Activated T-cell treated with anti-CD3 and anti-CD28 coated beads, Interleukin-2, amount 50 U/mL, for 48 hours (primary cell): ENCODE measurements around the gene EXOSC6.
"Not testable (repeated sequence)": the region's sequence is repeated elsewhere in the genome, so short reads cannot be mapped to it uniquely, and the experiment has no call there.

ENCODE experiments used
- DNase-seq, 2 experiments: peaks; one replicate each; pipeline ENCODE4 v3.0.0-alpha.2; 2020

Gene EXOSC6

DNA sequence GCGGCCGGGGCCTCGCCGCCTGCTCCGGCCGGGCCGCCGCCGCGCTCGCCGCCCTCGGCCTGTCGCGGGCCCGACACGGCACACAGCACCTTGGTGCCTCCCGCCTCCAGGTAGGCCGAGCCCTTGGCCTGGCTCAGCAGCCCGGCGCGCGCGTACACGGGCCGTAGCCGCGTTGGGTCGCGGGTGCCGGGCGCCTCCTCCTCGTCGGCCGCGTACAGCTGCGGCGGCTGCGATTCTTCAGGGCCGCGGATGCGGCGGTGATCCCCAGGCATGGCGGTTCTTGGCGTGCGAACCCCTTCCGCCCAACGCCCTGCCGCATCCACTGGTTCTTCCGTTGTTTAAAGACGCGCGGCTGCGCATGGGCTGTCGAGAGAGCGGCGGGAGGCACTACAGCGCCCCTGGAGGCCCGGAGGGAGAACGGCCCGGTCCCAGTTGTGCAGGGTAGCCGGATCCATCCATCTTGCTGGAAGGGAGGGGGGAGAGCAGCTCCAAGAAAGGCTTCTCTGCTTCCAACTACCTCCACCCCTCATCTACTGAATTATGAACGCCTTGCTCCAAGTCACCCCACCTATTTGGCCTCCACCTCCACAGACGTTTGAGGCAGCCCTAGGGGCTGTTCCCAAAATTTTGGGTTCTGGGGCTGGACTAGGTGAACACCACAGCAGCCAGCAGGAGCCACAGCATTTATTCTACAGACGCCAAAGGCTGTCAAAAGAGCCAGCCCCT, at the start of gene EXOSC6:
EXOSC6 (minus strand) TSS at position 312 of the 726 bp plus-strand sequence; CDS start at position 272, 40 bp downstream.
- DNase-seq: peak; percentile 93 to 94

- no peak for DNase-seq
Measured at GRCh38 chr16:70301121-70301520, 49.4 kb upstream of the EXOSC6 start.

DNA sequence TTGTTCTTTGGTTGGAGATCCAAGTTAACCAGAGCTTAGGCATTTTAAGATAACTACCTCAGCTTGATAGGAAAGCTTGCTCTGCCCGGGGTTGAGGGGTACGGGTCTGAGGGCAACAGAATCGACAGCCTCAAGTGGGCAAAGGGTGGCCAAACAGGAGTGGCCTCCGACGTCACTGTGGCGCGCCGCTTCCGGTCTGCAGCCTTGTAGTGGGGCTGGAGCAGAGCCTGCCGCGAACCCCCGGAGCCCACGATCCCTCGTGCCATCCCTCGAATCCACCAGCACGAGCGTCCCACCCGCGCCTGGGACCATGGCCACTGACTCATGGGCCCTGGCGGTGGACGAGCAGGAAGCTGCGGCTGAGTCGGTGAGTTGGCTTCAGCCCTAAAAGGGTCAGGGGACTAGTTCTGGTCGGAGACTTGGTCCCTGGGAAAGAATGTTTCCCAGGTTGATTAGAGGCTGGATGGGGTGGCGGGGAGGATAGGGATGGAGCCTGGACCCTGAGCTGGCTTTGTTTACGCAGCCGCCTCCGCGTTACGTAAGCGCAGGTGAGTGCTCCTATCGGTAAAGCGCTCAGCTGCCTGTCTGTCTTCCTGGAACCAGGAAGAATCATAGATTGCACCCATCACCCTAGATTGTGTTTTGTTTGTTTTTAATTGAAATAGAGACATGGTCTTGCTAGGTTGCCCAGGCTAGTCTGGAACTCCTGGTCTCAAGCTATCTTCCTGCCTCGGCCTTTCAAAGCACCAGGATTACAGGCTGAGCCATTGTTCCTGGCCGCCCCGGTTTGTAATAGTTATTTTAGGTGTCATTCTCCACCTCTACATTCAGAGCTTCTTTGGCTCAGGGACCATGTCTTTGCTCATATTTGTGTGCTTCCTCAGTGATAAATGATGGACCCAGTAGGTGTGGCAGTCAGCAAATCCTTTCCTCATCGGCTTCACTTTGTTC, 47.5 kb upstream of the EXOSC6 start, which contains the start of gene DDX19B:
DDX19B (plus strand) TSS at position 199 of the 951 bp plus-strand sequence; CDS start at position 311, 112 bp downstream.
- DNase-seq: peak; percentile 72 to 74

DNA sequence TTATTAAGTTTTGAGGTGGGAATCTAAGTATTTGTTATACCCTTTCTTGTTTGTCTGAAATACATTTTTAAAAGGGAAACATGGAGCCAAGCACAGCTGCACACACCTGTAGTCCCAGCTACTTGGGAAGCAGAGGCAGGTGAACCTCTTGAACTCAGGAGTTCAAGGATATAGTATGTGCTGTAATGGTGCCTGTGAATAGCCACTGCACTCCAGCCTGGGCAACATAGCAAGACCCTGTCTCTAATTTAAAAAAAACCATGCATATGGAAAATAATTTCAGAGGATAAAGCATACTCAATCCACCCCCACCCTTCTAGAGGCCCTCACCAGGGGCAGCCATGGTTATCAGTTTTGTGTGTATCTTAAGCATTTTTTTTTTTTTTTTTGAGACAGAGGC, 43.9 kb upstream of the EXOSC6 start:
- no peak for DNase-seq

- no peak for DNase-seq
Measured at GRCh38 chr16:70294385-70295025, 42.8 kb upstream of the EXOSC6 start.

DNA sequence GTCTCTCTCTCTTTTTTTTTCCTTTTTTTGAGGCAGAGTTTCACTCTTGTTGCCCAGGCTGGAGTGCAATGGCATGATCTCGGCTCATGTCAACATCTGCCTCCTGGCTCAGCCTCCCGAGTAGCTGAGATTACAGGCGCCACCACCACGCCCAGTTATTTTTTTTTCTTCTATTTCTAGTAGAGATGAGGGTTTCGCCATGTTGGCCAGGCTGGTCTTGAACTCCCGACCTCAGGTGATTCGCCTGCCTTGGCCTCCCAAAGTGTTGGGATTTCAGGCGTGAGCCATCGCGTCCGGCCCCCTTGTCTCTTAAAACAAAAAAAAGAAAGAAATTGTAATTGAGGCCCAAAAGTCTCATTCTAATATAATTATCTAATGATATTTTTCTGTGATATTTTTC, 40.4 kb upstream of the EXOSC6 start:
- not testable (repeated sequence) for DNase-seq

- no peak for DNase-seq
Measured at GRCh38 chr16:70290949-70291519, 39.3 kb upstream of the EXOSC6 start.

DNA sequence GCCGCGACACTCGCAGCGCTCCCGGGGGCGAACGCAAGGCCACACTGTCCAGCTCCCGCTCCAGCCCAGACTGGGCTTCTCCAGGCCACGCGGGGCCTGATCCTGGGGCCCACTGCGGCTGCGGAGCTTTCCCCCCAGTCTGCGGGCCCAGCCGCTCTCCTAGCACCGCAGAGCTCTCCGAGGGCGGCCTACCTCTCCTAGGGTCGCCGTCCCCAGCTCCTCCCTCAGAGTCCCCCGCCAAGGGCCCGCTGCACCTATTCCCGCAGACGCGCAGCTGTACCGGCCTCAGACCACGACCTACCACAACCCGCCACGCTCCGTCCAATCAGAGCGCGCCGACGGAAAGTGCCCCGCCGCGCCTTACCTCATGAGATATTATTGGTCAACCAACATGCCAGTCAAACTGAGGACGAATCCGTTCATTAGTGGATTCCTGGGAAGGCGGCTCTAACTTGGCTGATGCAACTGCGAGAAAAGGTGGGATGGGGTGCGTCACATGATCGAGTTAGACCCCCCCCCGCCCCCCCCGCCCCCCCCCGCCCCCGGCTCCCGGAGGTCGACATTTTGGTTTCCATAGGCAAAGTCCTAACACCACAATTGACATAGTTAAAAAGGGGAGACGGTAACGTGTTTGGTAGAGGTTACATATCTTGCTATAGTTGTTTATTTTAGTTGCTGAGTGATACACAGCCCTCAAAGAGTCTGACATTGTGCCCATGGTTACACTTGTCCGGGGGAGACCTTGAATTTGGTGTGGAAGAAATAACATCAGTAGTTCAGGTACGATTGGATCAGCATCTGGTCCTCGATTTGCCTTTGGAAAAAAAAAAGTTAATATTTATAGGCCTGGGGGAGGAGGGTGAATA, 37.7 kb upstream of the EXOSC6 start, which contains the start of gene AARS1:
AARS1 (minus strand) TSS at position 278 of the 866 bp plus-strand sequence. CDS start 6,743 bp downstream, outside the sequence.
- peak; percentile 96 for DNase-seq

DNA sequence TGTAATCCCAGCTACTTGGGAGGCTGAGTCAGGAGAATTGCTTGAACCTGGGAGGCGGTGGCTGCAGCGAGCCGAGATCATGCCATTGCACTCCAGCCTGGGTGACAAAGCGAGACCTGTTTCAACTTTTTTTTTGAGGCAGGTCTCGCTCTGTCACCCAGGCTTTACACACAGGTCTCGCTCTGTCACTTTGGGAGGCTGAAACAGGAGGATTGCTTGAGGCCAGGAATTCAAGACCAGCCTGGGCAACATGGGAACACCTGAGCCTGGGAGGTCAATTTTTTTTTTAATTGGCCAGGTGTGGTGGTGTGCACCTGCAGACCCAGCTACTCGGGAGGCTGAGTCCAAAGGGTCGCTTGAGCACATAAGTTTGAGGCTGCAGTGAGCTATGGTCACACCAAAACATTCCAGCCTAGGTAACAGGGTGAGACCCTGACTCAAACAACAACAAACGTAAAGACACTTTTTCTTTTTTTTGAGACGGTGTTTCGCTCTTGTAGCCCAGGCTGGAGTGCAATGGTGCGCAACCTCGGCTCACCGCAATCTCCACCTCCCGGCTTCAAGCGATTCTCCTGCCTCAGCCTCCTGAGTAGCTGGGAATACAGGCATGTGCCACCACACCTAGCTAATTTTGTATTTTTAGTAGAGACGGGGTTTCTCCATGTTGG, 35.7 kb upstream of the EXOSC6 start:
- DNase-seq: not testable (repeated sequence)

DNA sequence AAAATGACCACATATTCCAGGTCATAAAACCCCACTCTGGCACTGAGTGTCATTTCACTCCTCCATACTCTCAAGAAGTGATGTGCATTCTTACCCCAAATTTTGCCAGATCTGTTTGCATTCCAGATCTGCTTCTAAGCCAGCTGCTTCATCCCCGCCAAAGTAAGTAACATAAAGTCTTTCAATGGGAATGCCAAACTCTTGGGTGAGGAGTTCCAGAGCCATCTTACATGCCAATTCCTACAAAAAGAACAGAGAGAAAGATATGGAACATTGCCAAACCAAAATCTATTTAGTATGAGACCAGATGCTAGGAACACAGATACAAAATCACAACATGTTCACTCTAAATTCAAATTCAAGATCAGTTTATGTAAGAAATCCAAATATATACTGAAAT, 24.7 kb upstream of the EXOSC6 start:
- DNase-seq: no peak

DNA sequence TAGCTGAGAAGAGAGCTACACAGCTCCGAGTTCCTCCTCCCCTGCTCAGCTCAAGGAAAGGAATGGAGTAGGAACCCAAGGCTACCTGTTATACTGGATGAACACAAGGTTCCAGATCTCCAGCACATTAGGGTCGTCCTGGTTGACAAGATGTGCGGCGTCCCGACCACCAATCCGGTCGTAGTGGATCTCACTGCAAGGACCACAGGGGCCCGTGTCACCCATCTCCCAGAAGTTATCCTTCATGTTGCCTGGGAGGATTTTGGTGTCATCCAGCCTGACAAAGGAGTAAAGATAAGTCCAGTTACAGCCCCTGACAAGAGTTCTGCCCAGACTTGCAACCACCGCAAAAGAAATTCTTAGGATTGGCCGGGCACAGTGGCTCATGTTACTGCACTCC, 20.0 kb upstream of the EXOSC6 start:
- DNase-seq: no peak

DNA sequence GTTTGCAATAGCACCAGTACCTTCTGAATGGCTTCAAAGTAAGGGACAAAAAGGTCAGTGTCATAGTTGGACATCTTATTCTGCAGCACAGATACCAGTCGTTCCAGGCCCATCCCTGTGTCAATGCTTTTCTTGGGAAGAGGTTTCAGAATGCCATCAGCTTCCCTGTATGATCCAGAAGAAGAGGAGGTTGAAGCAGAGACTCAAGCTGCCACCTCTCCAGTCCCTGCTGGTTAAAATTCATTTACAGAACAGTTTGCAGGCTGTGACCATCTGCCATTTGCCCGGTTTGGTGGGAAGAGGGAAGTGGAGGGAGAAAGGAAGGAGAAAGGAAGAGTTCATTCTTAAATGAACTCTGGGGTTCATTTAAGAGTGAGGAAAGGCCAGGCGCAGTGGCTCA, 18.4 kb upstream of the EXOSC6 start:
- DNase-seq: no peak

GRCh38 chr16:70269471-70269870, 17.7 kb upstream of the EXOSC6 start:
- DNase-seq: no peak

DNA sequence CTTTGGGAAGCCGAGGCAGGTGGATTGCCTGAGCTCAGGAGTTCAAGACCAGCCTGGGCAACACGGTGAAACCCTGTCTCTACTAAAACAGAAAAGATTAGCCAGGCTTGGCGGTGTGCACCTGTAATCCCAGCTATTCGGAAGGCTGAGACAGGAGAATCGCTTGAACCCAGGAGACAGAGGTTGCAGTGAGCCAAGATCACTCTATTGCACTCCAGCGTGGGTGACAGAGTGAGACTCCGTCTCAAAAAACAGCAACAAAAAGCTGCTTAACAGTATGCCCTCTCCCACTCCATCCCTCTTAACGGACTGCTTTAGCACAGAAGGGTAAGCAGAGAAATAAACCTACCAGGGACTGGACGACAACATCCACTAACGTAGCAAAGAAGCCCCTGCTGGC, 16.2 kb upstream of the EXOSC6 start:
- DNase-seq: not testable (repeated sequence)

GRCh38 chr16:70267516-70267915, 15.8 kb upstream of the EXOSC6 start:
- DNase-seq: peak; percentile 44 to 46

DNA sequence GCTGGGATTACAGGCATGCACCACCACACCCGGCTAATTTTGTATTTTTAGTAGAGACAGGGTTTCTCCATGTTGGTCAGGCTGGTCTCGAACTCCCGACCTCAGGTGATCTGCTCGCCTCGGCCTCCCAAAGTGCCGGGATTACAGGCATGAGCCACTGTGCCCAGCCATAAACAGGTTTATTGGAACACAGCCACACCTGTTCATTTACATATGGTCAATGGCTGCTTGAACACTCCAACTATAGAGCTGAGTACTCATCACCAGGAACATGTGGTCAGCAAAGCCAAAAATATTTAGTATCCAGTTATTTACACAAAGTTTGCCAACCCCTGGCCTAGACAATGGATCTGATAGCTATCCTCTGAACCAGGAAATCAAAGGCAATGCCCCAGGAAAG, 8.2 kb upstream of the EXOSC6 start:
- not testable (repeated sequence) for DNase-seq

DNA sequence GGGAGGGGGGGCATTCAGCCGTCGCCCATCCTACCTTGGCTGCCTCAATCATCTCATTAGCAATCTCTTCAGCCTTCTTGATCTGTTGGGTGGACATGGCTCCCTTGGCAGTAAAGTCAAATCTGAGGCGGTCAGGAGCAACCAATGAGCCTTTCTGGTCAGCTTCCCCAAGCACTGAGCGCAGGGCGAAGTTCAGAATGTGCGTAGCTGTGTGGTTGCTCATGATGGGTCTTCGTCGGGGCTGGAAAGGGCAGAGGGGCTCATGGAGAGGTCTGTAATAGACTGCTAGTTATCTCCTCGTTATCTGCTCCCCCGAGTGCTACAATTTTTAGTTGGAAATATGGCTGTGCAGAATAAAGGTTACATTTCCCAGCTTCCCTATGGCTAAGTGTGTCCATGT, 7.2 kb upstream of the EXOSC6 start:
- peak in 1 of 2 experiments; percentile 1 for DNase-seq

DNA sequence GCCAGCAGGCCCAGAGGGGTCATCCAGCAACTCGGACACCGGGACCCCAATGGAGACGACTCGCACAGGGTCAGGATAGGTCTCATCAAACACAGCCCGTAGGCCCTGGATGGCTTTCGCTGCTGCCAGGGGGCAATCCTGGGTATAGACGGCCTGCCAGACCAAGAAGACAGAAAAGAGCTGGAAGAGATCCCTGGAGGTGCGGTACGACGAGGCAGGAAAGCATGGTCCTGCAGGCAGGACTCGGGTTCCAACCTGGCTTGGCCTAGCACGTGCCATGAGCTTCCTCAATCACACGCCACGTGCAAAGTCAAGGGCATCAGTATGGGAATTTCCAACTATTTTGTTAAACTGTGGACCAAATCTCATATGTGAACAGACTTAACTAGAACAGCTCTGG, 6.3 kb upstream of the EXOSC6 start:
- DNase-seq: peak; percentile 9 to 12

DNA sequence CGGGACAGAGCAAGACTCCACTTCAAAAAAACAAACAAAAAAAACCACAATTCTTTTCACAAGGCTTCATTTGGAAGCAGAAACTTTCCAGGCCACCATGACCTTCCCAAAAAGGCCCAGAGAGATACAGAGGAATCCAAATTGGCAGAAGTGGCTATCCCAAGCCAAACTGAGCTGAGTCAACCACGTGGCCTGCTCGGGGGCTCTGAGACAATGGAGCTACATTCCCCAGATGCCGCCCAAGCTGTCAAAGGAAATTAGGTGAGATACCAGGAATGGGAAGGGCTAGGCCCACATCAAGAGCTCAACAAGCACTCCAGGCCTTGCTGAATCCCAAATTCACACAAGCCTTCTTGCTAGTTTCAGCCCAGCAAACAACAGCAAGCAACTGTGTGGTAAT, 5.7 kb upstream of the EXOSC6 start:
- DNase-seq: no peak

DNA sequence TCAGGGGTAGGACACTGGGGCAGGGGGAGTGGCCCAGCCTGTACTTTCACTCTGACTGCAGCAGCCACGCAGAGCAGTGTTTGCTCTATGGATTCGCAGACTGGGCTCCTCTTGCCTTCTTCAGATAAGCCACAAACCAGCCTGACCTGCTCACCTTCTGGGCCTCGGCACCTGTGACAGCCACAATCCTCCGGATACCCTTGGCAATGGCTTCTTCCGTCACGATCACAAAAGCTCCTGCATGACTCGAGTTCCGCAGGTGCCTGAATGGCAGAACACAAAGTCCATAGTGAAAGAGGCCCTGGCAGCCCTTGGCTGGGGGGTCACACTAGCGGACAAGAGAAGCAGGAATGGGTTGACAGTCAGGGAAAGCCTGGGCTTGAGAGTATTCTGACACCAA, 3.8 kb upstream of the EXOSC6 start:
- no peak for DNase-seq

- DNase-seq: no peak
Measured at GRCh38 chr16:70254965-70255286, 3.2 kb upstream of the EXOSC6 start.
